Neural progenitor cell (in vitro differentiated cells): ENCODE data around the gene ORMDL3.

Source experiments
- EZH2 ChIP-seq: fragments of 200-600 bp; sonication (generic); IDR thresholded peaks from 2 replicates; pipeline ENCODE4 v1.6.1; 2017; ENCODE audit warnings: antibody characterized with exemption, mild to moderate bottlenecking, moderate library complexity
- EZH2phosphoT487 ChIP-seq: fragments of 200-600 bp; sonication (generic); IDR thresholded peaks from 2 replicates; pipeline ENCODE4 v1.6.1; 2017; ENCODE audit warnings: antibody characterized with exemption
- TF ChIP-seq, protein P1 (sequence below): fragments of 200-600 bp; sonication (generic); IDR thresholded peaks from 2 replicates; pipeline ENCODE4 v1.5.1; 2017; ENCODE audit warnings: antibody characterized with exemption, mild to moderate bottlenecking

DNA sequence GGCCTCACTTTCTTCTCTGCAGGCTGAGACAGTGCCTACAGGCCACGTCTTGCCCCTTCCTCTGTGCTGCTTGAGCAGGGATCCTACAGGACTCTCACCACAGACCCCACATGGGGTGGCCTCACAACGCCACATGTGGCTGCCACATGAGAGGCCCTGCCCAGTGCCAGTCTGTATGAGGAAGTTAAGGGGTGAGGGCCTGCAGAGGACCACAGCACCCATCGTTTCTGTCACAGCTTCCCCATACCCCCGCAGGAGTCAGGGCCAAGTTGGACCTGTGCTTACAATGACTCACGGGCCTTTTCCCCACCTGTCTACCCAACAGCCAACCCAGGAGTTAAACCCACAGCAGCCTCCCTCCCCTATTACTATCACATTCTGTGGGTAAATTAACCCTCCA lies 6.1 kb downstream of the ORMDL3 start:
- TF ChIP-seq, protein P1, sequence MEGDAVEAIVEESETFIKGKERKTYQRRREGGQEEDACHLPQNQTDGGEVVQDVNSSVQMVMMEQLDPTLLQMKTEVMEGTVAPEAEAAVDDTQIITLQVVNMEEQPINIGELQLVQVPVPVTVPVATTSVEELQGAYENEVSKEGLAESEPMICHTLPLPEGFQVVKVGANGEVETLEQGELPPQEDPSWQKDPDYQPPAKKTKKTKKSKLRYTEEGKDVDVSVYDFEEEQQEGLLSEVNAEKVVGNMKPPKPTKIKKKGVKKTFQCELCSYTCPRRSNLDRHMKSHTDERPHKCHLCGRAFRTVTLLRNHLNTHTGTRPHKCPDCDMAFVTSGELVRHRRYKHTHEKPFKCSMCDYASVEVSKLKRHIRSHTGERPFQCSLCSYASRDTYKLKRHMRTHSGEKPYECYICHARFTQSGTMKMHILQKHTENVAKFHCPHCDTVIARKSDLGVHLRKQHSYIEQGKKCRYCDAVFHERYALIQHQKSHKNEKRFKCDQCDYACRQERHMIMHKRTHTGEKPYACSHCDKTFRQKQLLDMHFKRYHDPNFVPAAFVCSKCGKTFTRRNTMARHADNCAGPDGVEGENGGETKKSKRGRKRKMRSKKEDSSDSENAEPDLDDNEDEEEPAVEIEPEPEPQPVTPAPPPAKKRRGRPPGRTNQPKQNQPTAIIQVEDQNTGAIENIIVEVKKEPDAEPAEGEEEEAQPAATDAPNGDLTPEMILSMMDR = no peak
- no peak for TF ChIP-seq EZH2
- TF ChIP-seq EZH2phosphoT487 = no peak
